HEK293 (cell line): Measurements from ENCODE around the gene CDKL5.

Source experiments
- CTCF ChIA-PET: fragments of 350-600 bp; formaldehyde crosslinking; extraction: SDS; loops from one replicate; lab custom pipeline; 2021; ENCODE audit warnings: antibody characterized with exemption; lab: Yijun Ruan, JAX
- POLR2A ChIA-PET: fragments of 300-600 bp; formaldehyde crosslinking; extraction: SDS; loops from one replicate; lab custom pipeline; 2020; ENCODE audit warnings: antibody characterized with exemption, inconsistent platforms; lab: Yijun Ruan, JAX
- H3K27ac ChIP-seq: fragments of 200-500 bp; sonication (Bioruptor generic); 2 replicates; pipeline ENCODE4 v1.5.1; 2014; ENCODE audit warnings: low read depth, low read length, control low read depth, inconsistent platforms; ENCODE audit errors: extremely low read depth
- H3K36me3 ChIP-seq, 2 experiments: fragments of 200-500 bp in 1 of 2; sonication (Bioruptor generic) in 1 of 2; 1 replicate in 1 of 2; 2 replicates in 1 of 2; pipeline ENCODE4 v1.5.1; 2014 to 2017; ENCODE audit warnings: inconsistent platforms in 2 of 2, low read length in 2 of 2; ENCODE audit not compliant: control insufficient read depth in 2 of 2, insufficient read depth in 1 of 2
- H3K4me1 ChIP-seq: fragments of 200-500 bp; sonication (Bioruptor generic); 2 replicates; pipeline ENCODE4 v1.5.1; 2014; ENCODE audit warnings: mild to moderate bottlenecking, low read length, inconsistent platforms; ENCODE audit not compliant: control insufficient read depth, insufficient read depth
- H3K4me3 ChIP-seq: 2 replicates; pipeline ENCODE4 v1.5.1; 2011; ENCODE audit warnings: low read depth, mild to moderate bottlenecking, control low read depth, low read length, moderate library complexity
- H3K9me3 ChIP-seq: fragments of 200-500 bp; sonication (Bioruptor generic); 2 replicates; pipeline ENCODE4 v1.5.1; 2014; ENCODE audit warnings: low read depth, low read length, inconsistent platforms; ENCODE audit not compliant: control insufficient read depth, insufficient read depth
- IKZF3 ChIP-seq: fragments of 450-650 bp; IDR thresholded peaks from 2 replicates; pipeline ENCODE4 v1.5.0; 2018; ENCODE audit warnings: missing biosample characterization, mild to moderate bottlenecking, missing genetic modification characterization, moderate library complexity
- KLF16 ChIP-seq: fragments of 450-650 bp; formaldehyde crosslinking; IDR thresholded peaks from 2 replicates; pipeline ENCODE4 v1.5.1; 2017; ENCODE audit warnings: missing biosample characterization, missing genetic modification characterization
- SALL2 ChIP-seq: fragments of 450-650 bp; formaldehyde crosslinking; IDR thresholded peaks from 2 replicates; pipeline ENCODE4 v1.5.0; 2017; ENCODE audit warnings: missing biosample characterization, mild to moderate bottlenecking, missing genetic modification characterization, borderline replicate concordance
- SCRT1 ChIP-seq: fragments of 450-650 bp; formaldehyde crosslinking; IDR thresholded peaks from 2 replicates; pipeline ENCODE4 v1.5.1; 2016; ENCODE audit warnings: missing biosample characterization, missing genetic modification characterization, borderline replicate concordance
- YY1 ChIP-seq: fragments of 450-650 bp; formaldehyde crosslinking; IDR thresholded peaks from 2 replicates; pipeline ENCODE4 v1.5.1; 2018; ENCODE audit warnings: missing biosample characterization, missing genetic modification characterization
- ZBTB20 ChIP-seq: fragments of 450-650 bp; formaldehyde crosslinking; IDR thresholded peaks from 2 replicates; pipeline ENCODE4 v1.5.1; 2016; ENCODE audit warnings: missing biosample characterization, missing genetic modification characterization
- ZNF112 ChIP-seq: fragments of 450-650 bp; formaldehyde crosslinking; IDR thresholded peaks from 2 replicates; pipeline ENCODE4 v1.5.0; 2017; ENCODE audit warnings: missing biosample characterization, missing genetic modification characterization
- ZNF114 ChIP-seq: fragments of 450-650 bp; formaldehyde crosslinking; IDR thresholded peaks from 2 replicates; pipeline ENCODE4 v1.5.0; 2017; ENCODE audit warnings: missing biosample characterization, missing genetic modification characterization
- ZNF121 ChIP-seq: fragments of 450-650 bp; formaldehyde crosslinking; IDR thresholded peaks from 2 replicates; pipeline ENCODE4 v1.5.1; 2016; ENCODE audit warnings: missing biosample characterization, missing genetic modification characterization
- ZNF132 ChIP-seq: fragments of 450-650 bp; formaldehyde crosslinking; IDR thresholded peaks from 2 replicates; pipeline ENCODE4 v1.5.1; 2017; ENCODE audit warnings: missing biosample characterization, missing genetic modification characterization, borderline replicate concordance
- ZNF148 ChIP-seq: fragments of 450-650 bp; formaldehyde crosslinking; IDR thresholded peaks from 2 replicates; pipeline ENCODE4 v1.5.0; 2017; ENCODE audit warnings: missing biosample characterization, missing genetic modification characterization, borderline replicate concordance
- ZNF169 ChIP-seq: fragments of 450-650 bp; formaldehyde crosslinking; IDR thresholded peaks from 2 replicates; pipeline ENCODE4 v1.5.1; 2016; ENCODE audit warnings: missing biosample characterization, missing genetic modification characterization
- ZNF174 ChIP-seq: fragments of 450-650 bp; formaldehyde crosslinking; IDR thresholded peaks from 2 replicates; pipeline ENCODE4 v1.5.0; 2017; ENCODE audit warnings: missing biosample characterization, mild to moderate bottlenecking, missing genetic modification characterization
- ZNF311 ChIP-seq: fragments of 450-650 bp; formaldehyde crosslinking; IDR thresholded peaks from 2 replicates; pipeline ENCODE4 v1.5.1; 2017; ENCODE audit warnings: missing biosample characterization, missing genetic modification characterization, borderline replicate concordance
- ZNF416 ChIP-seq: fragments of 450-650 bp; formaldehyde crosslinking; IDR thresholded peaks from 2 replicates; pipeline ENCODE4 v1.5.1; 2016; ENCODE audit warnings: missing biosample characterization, missing genetic modification characterization
- ZNF473 ChIP-seq: fragments of 450-650 bp; formaldehyde crosslinking; IDR thresholded peaks from 2 replicates; pipeline ENCODE4 v1.5.1; 2017; ENCODE audit warnings: missing biosample characterization, missing genetic modification characterization
- ZNF48 ChIP-seq: fragments of 450-650 bp; formaldehyde crosslinking; IDR thresholded peaks from 2 replicates; pipeline ENCODE4 v1.5.1; 2016; ENCODE audit warnings: missing biosample characterization, missing genetic modification characterization
- ZNF514 ChIP-seq: fragments of 450-650 bp; formaldehyde crosslinking; IDR thresholded peaks from 2 replicates; pipeline ENCODE4 v1.5.1; 2016; ENCODE audit warnings: missing biosample characterization, missing genetic modification characterization
- ZNF692 ChIP-seq: fragments of 450-650 bp; formaldehyde crosslinking; IDR thresholded peaks from 2 replicates; pipeline ENCODE4 v1.5.1; 2016; ENCODE audit warnings: missing biosample characterization, missing genetic modification characterization
- ZNF707 ChIP-seq: fragments of 450-650 bp; formaldehyde crosslinking; IDR thresholded peaks from 2 replicates; pipeline ENCODE4 v1.5.1; 2016; ENCODE audit warnings: missing biosample characterization, missing genetic modification characterization
- ZNF792 ChIP-seq: fragments of 450-650 bp; formaldehyde crosslinking; IDR thresholded peaks from 2 replicates; pipeline ENCODE4 v1.5.1; 2016; ENCODE audit warnings: missing biosample characterization, missing genetic modification characterization
- ZNF843 ChIP-seq: fragments of 450-650 bp; formaldehyde crosslinking; IDR thresholded peaks from 2 replicates; pipeline ENCODE4 v1.5.1; 2016; ENCODE audit warnings: missing biosample characterization, missing genetic modification characterization
- TF ChIP-seq, protein P1 (sequence below): fragments of 450-650 bp; formaldehyde crosslinking; IDR thresholded peaks from 2 replicates; pipeline ENCODE4 v1.5.1; 2016; ENCODE audit warnings: missing biosample characterization, missing genetic modification characterization
- TF ChIP-seq, protein P2 (sequence below): fragments of 450-650 bp; formaldehyde crosslinking; IDR thresholded peaks from 2 replicates; pipeline ENCODE4 v1.5.1; 2016; ENCODE audit warnings: missing biosample characterization, missing genetic modification characterization
- TF ChIP-seq, protein P3 (sequence below): fragments of 450-650 bp; formaldehyde crosslinking; IDR thresholded peaks from 2 replicates; pipeline ENCODE4 v1.5.1; 2017; ENCODE audit warnings: missing biosample characterization, mild to moderate bottlenecking, missing genetic modification characterization, moderate library complexity
- TF ChIP-seq, protein P4 (sequence below): fragments of 450-650 bp; formaldehyde crosslinking; IDR thresholded peaks from 2 replicates; pipeline ENCODE4 v1.5.1; 2016; ENCODE audit warnings: missing biosample characterization, missing genetic modification characterization, low read depth

Gene CDKL5

DNA sequence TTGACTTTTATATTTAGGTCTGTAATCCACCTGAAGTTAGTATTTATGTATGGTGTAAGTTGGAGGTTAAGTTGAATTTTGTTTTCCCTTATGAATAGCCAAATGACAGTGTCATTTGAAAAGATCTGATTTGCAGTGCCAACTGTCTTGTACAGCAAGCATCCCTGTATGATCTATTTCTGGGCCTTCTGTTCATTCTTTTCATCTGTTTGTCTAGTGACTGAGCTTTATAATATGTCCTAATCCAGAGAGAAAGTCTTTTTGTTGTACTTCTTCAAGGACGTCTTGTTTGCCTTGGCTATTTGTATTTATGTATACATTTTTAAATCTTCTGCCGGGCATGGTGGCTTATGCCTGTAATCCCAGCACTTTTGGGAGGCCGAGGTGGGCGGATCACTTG is 39.6 kb downstream of the CDKL5 start (continued):
- TF ChIP-seq ZNF692 (tag by site-specific recombination) (no peak), ZNF114 (tag by site-specific recombination) (no peak), KLF16 (tag by site-specific recombination) (no peak), ZNF121 (tag by site-specific recombination) (no peak), ZNF174 (tag by site-specific recombination) (no peak), ZNF843 (tag by site-specific recombination) (no peak), ZNF416 (tag by site-specific recombination) (no peak), ZNF707 (tag by site-specific recombination) (no peak), ZNF473 (tag by site-specific recombination) (no peak), SALL2 (no peak), ZNF311 (tag by site-specific recombination) (no peak)
- TF ChIP-seq, protein P1, sequence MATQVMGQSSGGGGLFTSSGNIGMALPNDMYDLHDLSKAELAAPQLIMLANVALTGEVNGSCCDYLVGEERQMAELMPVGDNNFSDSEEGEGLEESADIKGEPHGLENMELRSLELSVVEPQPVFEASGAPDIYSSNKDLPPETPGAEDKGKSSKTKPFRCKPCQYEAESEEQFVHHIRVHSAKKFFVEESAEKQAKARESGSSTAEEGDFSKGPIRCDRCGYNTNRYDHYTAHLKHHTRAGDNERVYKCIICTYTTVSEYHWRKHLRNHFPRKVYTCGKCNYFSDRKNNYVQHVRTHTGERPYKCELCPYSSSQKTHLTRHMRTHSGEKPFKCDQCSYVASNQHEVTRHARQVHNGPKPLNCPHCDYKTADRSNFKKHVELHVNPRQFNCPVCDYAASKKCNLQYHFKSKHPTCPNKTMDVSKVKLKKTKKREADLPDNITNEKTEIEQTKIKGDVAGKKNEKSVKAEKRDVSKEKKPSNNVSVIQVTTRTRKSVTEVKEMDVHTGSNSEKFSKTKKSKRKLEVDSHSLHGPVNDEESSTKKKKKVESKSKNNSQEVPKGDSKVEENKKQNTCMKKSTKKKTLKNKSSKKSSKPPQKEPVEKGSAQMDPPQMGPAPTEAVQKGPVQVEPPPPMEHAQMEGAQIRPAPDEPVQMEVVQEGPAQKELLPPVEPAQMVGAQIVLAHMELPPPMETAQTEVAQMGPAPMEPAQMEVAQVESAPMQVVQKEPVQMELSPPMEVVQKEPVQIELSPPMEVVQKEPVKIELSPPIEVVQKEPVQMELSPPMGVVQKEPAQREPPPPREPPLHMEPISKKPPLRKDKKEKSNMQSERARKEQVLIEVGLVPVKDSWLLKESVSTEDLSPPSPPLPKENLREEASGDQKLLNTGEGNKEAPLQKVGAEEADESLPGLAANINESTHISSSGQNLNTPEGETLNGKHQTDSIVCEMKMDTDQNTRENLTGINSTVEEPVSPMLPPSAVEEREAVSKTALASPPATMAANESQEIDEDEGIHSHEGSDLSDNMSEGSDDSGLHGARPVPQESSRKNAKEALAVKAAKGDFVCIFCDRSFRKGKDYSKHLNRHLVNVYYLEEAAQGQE (tag by site-specific recombination), result no peak
- TF ChIP-seq, protein P2, sequence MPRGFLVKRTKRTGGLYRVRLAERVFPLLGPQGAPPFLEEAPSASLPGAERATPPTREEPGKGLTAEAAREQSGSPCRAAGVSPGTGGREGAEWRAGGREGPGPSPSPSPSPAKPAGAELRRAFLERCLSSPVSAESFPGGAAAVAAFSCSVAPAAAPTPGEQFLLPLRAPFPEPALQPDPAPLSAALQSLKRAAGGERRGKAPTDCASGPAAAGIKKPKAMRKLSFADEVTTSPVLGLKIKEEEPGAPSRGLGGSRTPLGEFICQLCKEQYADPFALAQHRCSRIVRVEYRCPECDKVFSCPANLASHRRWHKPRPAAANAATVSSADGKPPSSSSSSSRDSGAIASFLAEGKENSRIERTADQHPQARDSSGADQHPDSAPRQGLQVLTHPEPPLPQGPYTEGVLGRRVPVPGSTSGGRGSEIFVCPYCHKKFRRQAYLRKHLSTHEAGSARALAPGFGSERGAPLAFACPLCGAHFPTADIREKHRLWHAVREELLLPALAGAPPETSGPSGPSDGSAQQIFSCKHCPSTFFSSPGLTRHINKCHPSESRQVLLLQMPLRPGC, result no peak

GRCh38 chrX:18468599-18468998 is 43.2 kb downstream of the CDKL5 start:
- no peak overlapping the region for H3K27ac ChIP-seq
- no peak overlapping the region for H3K4me3 ChIP-seq
- H3K9me3 ChIP-seq, result no peaks in the 10 kb centered on the region
- CTCF ChIA-PET, result no interaction called here
- no peaks in the 10 kb centered on the region; a peak in 1 of 3 replicates for H3K36me3 ChIP-seq
- H3K4me1 ChIP-seq, result no peaks in the 10 kb centered on the region
- POLR2A ChIA-PET, result no interaction called here
- TF ChIP-seq ZNF514 (tag by site-specific recombination) (no peak), YY1 (no peak), ZNF48 (tag by site-specific recombination) (no peak), ZNF792 (no peak), ZNF112 (tag by site-specific recombination) (no peak), IKZF3 (tag by site-specific recombination) (no peak), SCRT1 (tag by site-specific recombination) (no peak), ZNF169 (no peak), ZBTB20 (tag by site-specific recombination) (no peak), ZNF132 (no peak), ZNF148 (no peak)
- TF ChIP-seq, protein P3, sequence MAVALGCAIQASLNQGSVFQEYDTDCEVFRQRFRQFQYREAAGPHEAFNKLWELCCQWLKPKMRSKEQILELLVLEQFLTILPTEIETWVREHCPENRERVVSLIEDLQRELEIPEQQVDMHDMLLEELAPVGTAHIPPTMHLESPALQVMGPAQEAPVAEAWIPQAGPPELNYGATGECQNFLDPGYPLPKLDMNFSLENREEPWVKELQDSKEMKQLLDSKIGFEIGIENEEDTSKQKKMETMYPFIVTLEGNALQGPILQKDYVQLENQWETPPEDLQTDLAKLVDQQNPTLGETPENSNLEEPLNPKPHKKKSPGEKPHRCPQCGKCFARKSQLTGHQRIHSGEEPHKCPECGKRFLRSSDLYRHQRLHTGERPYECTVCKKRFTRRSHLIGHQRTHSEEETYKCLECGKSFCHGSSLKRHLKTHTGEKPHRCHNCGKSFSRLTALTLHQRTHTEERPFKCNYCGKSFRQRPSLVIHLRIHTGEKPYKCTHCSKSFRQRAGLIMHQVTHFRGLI (tag by site-specific recombination), result no peak
- TF ChIP-seq, protein P4, sequence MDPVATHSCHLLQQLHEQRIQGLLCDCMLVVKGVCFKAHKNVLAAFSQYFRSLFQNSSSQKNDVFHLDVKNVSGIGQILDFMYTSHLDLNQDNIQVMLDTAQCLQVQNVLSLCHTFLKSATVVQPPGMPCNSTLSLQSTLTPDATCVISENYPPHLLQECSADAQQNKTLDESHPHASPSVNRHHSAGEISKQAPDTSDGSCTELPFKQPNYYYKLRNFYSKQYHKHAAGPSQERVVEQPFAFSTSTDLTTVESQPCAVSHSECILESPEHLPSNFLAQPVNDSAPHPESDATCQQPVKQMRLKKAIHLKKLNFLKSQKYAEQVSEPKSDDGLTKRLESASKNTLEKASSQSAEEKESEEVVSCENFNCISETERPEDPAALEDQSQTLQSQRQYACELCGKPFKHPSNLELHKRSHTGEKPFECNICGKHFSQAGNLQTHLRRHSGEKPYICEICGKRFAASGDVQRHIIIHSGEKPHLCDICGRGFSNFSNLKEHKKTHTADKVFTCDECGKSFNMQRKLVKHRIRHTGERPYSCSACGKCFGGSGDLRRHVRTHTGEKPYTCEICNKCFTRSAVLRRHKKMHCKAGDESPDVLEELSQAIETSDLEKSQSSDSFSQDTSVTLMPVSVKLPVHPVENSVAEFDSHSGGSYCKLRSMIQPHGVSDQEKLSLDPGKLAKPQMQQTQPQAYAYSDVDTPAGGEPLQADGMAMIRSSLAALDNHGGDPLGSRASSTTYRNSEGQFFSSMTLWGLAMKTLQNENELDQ (tag by site-specific recombination), result no peak
